Measurements from ENCODE around the gene SLC15A4.

SLC15A4 gene

GRCh38 chr12:128787827-128788226 is 35.9 kb downstream of the SLC15A4 start:
- no peak for DNase-seq (ENCODE audit: low read depth)
- TF ChIP-seq CTCF (IDR thresholded peaks at IDR 0.05; ENCODE audit: control insufficient read depth, extremely low read depth, insufficient read depth), result no peak
- H3K4me3 ChIP-seq (ENCODE audit: low read depth, low read length), result no peak overlapping the region

GRCh38 chr12:128786741-128787391 is 36.9 kb downstream of the SLC15A4 start:
- no peak for TF ChIP-seq CTCF (IDR thresholded peaks at IDR 0.05; ENCODE audit: control insufficient read depth, extremely low read depth, insufficient read depth)
- H3K4me3 ChIP-seq (ENCODE audit: low read depth, low read length), result no peak overlapping the region
- DNase-seq (ENCODE audit: low read depth), result no peak

GRCh38 chr12:128784030-128784760 is 39.6 kb downstream of the SLC15A4 start:
- no peak overlapping the region for H3K4me3 ChIP-seq (ENCODE audit: low read depth, low read length)
- DNase-seq (ENCODE audit: low read depth), result no peak
- TF ChIP-seq CTCF (IDR thresholded peaks at IDR 0.05; ENCODE audit: control insufficient read depth, extremely low read depth, insufficient read depth), result no peak

- no peak overlapping the region for H3K4me3 ChIP-seq (ENCODE audit: low read depth, low read length)
- DNase-seq (ENCODE audit: low read depth), result no peak
Measured at GRCh38 chr12:128783129-128783574, 40.6 kb downstream of the SLC15A4 start.

GRCh38 chr12:128779901-128780300 is 43.9 kb downstream of the SLC15A4 start:
- DNase-seq (ENCODE audit: low read depth), result no peak
- H3K4me3 ChIP-seq (ENCODE audit: low read depth, low read length), result no peak overlapping the region
- no peak for TF ChIP-seq CTCF (IDR thresholded peaks at IDR 0.05; ENCODE audit: control insufficient read depth, extremely low read depth, insufficient read depth)

More at GRCh38 chr12:128783129-128783574, 40.6 kb downstream of the SLC15A4 start:
- no peak for TF ChIP-seq CTCF (IDR thresholded peaks at IDR 0.05; ENCODE audit: control insufficient read depth, extremely low read depth, insufficient read depth)

- no peak for TF ChIP-seq CTCF (IDR thresholded peaks at IDR 0.05; ENCODE audit: control insufficient read depth, extremely low read depth, insufficient read depth)
- DNase-seq (ENCODE audit: low read depth), result no peak
- no peak overlapping the region for H3K4me3 ChIP-seq (ENCODE audit: low read depth, low read length)
Measured at GRCh38 chr12:128772249-128772648, 51.5 kb downstream of the SLC15A4 start.

Measured in LNCaP clone FGC (cell line).